ENCODE measurements around the gene RFX4.

DNA sequence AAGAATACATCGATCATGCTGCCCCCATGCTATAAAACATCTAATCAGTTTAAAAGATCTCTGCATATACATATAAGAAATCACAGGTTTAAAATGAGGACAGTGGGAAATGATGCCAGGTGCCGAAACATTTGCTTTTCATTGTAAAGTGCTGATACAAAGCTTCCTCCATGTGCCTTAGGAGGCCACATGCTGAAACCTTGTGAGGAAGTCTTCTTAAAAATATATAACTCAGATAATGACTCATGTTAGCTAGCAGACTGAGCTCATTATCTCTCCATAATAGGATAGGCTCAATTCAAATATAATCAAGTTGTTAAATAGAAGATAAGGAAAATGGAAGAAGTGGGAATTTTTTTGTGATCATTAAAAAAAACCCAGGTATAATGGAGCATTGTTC, 65.9 kb downstream of the RFX4 start:
- TF ChIP-seq POLR2A (IDR thresholded peaks at IDR 0.05; ENCODE audit: low read length) = no peak
- TF ChIP-seq GATA1 (IDR thresholded peaks at IDR 0.05; ENCODE audit: low read depth, low read length) = no peak

Measured in erythroblast (primary cell).